GM12892 (cell line): ENCODE results near the gene RRN3.
"Not testable (repeated sequence)": the region's sequence is repeated elsewhere in the genome, so short reads cannot be mapped to it uniquely, and the experiment has no call there.

Experiments used
- POLR2A ChIP-seq: IDR thresholded peaks from 2 replicates; pipeline ENCODE4 v1.6.1; 2011; ENCODE audit warnings: low read depth, low read length, control low read depth
- POLR2AphosphoS5 ChIP-seq: IDR thresholded peaks from 2 replicates; pipeline ENCODE4 v1.6.1; 2011; ENCODE audit warnings: low read depth, low read length, control low read depth
- TAF1 ChIP-seq: IDR thresholded peaks from 2 replicates; pipeline ENCODE4 v1.6.1; 2011; ENCODE audit warnings: low read depth, mild to moderate bottlenecking, control low read depth, low read length, borderline replicate concordance

GRCh38 chr16:15140444-15141365 is 46.6 kb upstream of the RRN3 start:
- not testable (repeated sequence) for TF ChIP-seq POLR2AphosphoS5, POLR2A, TAF1
